ENCODE measurements around the gene MINDY3.

Gene MINDY3

GRCh38 chr10:15808204-15808797 is 52.0 kb downstream of the MINDY3 start (continued):
- peak; percentile 56 for TF ChIP-seq GLI2 (tag by site-specific recombination; IDR thresholded peaks at IDR 0.05; ENCODE audit: borderline replicate concordance, low read depth)
- peak; percentile 76 for TF ChIP-seq IKZF3 (tag by site-specific recombination; IDR thresholded peaks at IDR 0.05)
- no peak for TF ChIP-seq ZNF830 (tag by site-specific recombination; IDR thresholded peaks at IDR 0.05; ENCODE audit: low read depth)
- no peak for TF ChIP-seq KLF17 (tag by site-specific recombination; IDR thresholded peaks at IDR 0.05)
- peak; percentile 78 for TF ChIP-seq SP7 (tag by site-specific recombination; IDR thresholded peaks at IDR 0.05)
- 0 out of 2 replicates have a peak, but pooled peaks have one; percentile 36 for TF ChIP-seq ZNF121 (tag by site-specific recombination; IDR thresholded peaks at IDR 0.05)
- TF ChIP-seq ZNF549 (tag by site-specific recombination; IDR thresholded peaks at IDR 0.05), result no peak; the same call in 1 of the 2 replicates
- peak; percentile 58; the same call in 1 of the 2 replicates for TF ChIP-seq TRIM28 (IDR thresholded peaks at IDR 0.05; ENCODE audit: borderline replicate concordance, low read length)
- TF ChIP-seq ZNF274 (IDR thresholded peaks at IDR 0.05; ENCODE audit: low read length), result no peak
- TF ChIP-seq ZNF274 (tag by site-specific recombination; IDR thresholded peaks at IDR 0.05; ENCODE audit: borderline replicate concordance), result no peak
- TF ChIP-seq PRDM4 (tag by site-specific recombination; IDR thresholded peaks at IDR 0.05), result peak; percentile 79
- TF ChIP-seq ZSCAN30 (tag by site-specific recombination; IDR thresholded peaks at IDR 0.05), result peak; percentile 49; the same call in 1 of the 2 replicates
- peak; percentile 64; the same call in 1 of the 2 replicates for TF ChIP-seq ZNF18 (tag by site-specific recombination; IDR thresholded peaks at IDR 0.05)
- TF ChIP-seq PBX3 (CRISPR knock-in tag; IDR thresholded peaks at IDR 0.05), result no peak
- TF ChIP-seq ZNF2 (tag by site-specific recombination; IDR thresholded peaks at IDR 0.05), result peak; percentile 11; the same call in 1 of the 2 replicates
- peak; percentile 86 for TF ChIP-seq ZXDB (tag by site-specific recombination; IDR thresholded peaks at IDR 0.05)
- TF ChIP-seq ZBTB44 (tag by site-specific recombination; IDR thresholded peaks at IDR 0.05), result peak; percentile 79
- no peak for TF ChIP-seq KLF10 (tag by site-specific recombination; IDR thresholded peaks at IDR 0.05)
- TF ChIP-seq EGR2 (tag by site-specific recombination; IDR thresholded peaks at IDR 0.05; ENCODE audit: low read depth), result no peak
- no peak for TF ChIP-seq ZNF791 (tag by site-specific recombination; IDR thresholded peaks at IDR 0.05)
- no peak for TF ChIP-seq ZBTB11 (tag by site-specific recombination; conservative IDR thresholded peaks at IDR 0.05; ENCODE audit: low read depth)
- TF ChIP-seq ZNF10 (tag by site-specific recombination; IDR thresholded peaks at IDR 0.05), result no peak
- no peak for TF ChIP-seq ZNF398 (tag by site-specific recombination; IDR thresholded peaks at IDR 0.05)
- TF ChIP-seq ZNF837 (tag by site-specific recombination; IDR thresholded peaks at IDR 0.05), result no peak
- peak; percentile 77 for TF ChIP-seq BCL11A (tag by site-specific recombination; IDR thresholded peaks at IDR 0.05; ENCODE audit: low read depth)

Measured in HEK293 (cell line).